Measurements from ENCODE around the gene SHC3.

The SHC3 gene

GRCh38 chr9:89015336-89015735, 163.3 kb downstream of the SHC3 start:
- H3K4me3 ChIP-seq (replicated peaks; ENCODE audit: low read depth, low read length): no peak overlapping the region
- TF ChIP-seq CTCF (IDR thresholded peaks at IDR 0.05; ENCODE audit: low read length, missing control alignments): no peak
- no peak for DNase-seq (ENCODE audit: low read depth)

GRCh38 chr9:89014153-89014552, 164.5 kb downstream of the SHC3 start:
- no peak overlapping the region for H3K4me3 ChIP-seq (replicated peaks; ENCODE audit: low read depth, low read length)
- no peak for DNase-seq (ENCODE audit: low read depth)
- TF ChIP-seq CTCF (IDR thresholded peaks at IDR 0.05; ENCODE audit: low read length, missing control alignments): no peak

- DNase-seq (ENCODE audit: low read depth): no peak
- no peak for TF ChIP-seq CTCF (IDR thresholded peaks at IDR 0.05; ENCODE audit: low read length, missing control alignments)
These were observed 165.0 kb downstream of the SHC3 start for GRCh38 chr9:89013660-89014059.

GRCh38 chr9:89012294-89013042, 166.2 kb downstream of the SHC3 start:
- no peak for TF ChIP-seq CTCF (IDR thresholded peaks at IDR 0.05; ENCODE audit: low read length, missing control alignments)
- no peak overlapping the region for H3K4me3 ChIP-seq (replicated peaks; ENCODE audit: low read depth, low read length)
- no peak for DNase-seq (ENCODE audit: low read depth)

More at GRCh38 chr9:89013660-89014059, 165.0 kb downstream of the SHC3 start:
- H3K4me3 ChIP-seq (replicated peaks; ENCODE audit: low read depth, low read length): no peak overlapping the region

GRCh38 chr9:89011683-89012082, 166.9 kb downstream of the SHC3 start:
- no peak for TF ChIP-seq CTCF (IDR thresholded peaks at IDR 0.05; ENCODE audit: low read length, missing control alignments)
- H3K4me3 ChIP-seq (replicated peaks; ENCODE audit: low read depth, low read length): no peak overlapping the region
- DNase-seq (ENCODE audit: low read depth): no peak

GRCh38 chr9:89010526-89011111, 168.0 kb downstream of the SHC3 start:
- no peak overlapping the region for H3K4me3 ChIP-seq (replicated peaks; ENCODE audit: low read depth, low read length)
- DNase-seq (ENCODE audit: low read depth): no peak
- no peak for TF ChIP-seq CTCF (IDR thresholded peaks at IDR 0.05; ENCODE audit: low read length, missing control alignments)

GRCh38 chr9:89010056-89010455, 168.6 kb downstream of the SHC3 start:
- no peak overlapping the region for H3K4me3 ChIP-seq (replicated peaks; ENCODE audit: low read depth, low read length)
- TF ChIP-seq CTCF (IDR thresholded peaks at IDR 0.05; ENCODE audit: low read length, missing control alignments): no peak
- no peak for DNase-seq (ENCODE audit: low read depth)
